Measurements from ENCODE around the gene ZNF134.

Gene ZNF134

GRCh38 chr19:57642396-57643046, 28.5 kb downstream of the ZNF134 start (continued):
- TF ChIP-seq TSHZ1 (tag by site-specific recombination; IDR thresholded peaks at IDR 0.05; ENCODE audit: borderline replicate concordance) (no peak), GFI1B (tag by site-specific recombination; IDR thresholded peaks at IDR 0.05) (no peak)

GRCh38 chr19:57643734-57644133, 29.7 kb downstream of the ZNF134 start:
- no peaks in the 10 kb centered on the region for H3K4me1 ChIP-seq (ENCODE audit: control insufficient read depth, insufficient read depth, low read length)
- TF ChIP-seq ZNF16 (tag by site-specific recombination; IDR thresholded peaks at IDR 0.05; ENCODE audit: low read depth) (no peak), ZNF530 (tag by site-specific recombination; IDR thresholded peaks at IDR 0.05; ENCODE audit: low read depth) (no peak), BCL6B (tag by site-specific recombination; IDR thresholded peaks at IDR 0.05) (no peak), ZNF785 (tag by site-specific recombination; IDR thresholded peaks at IDR 0.05) (no peak), ZNF148 (tag by site-specific recombination; IDR thresholded peaks at IDR 0.05; ENCODE audit: borderline replicate concordance) (no peak), ZIC2 (tag by site-specific recombination; IDR thresholded peaks at IDR 0.05) (no peak), ZNF654 (tag by site-specific recombination; IDR thresholded peaks at IDR 0.05; ENCODE audit: low read depth) (no peak), YY1 (tag by site-specific recombination; IDR thresholded peaks at IDR 0.05) (no peak), ZNF658 (tag by site-specific recombination; IDR thresholded peaks at IDR 0.05) (no peak), ZNF623 (tag by site-specific recombination; IDR thresholded peaks at IDR 0.05) (no peak), ZNF518A (tag by site-specific recombination; conservative IDR thresholded peaks at IDR 0.05; ENCODE audit: low read depth) (no peak), ZNF391 (tag by site-specific recombination; IDR thresholded peaks at IDR 0.05; ENCODE audit: borderline replicate concordance, low read depth) (no peak), ZNF529 (tag by site-specific recombination; IDR thresholded peaks at IDR 0.05; ENCODE audit: insufficient replicate concordance) (no peak)
- ChIA-PET CTCF (interaction anchor here (0.6 to 0.7 kb wide), 2 partner anchors 226 to 1989 kb away, joined by 3 read pairs; no protein-coding TSS in a partner anchor), POLR2A (interaction anchor here (1.0 kb wide), 1 partner anchor 21 kb away, joined by 5 read pairs; no protein-coding TSS in a partner anchor)
- H3K4me3 ChIP-seq (ENCODE audit: low read depth, low read length) = no peak overlapping the region
- H3K9me3 ChIP-seq (ENCODE audit: control insufficient read depth, insufficient read depth, low read depth, low read length) = peaks cover 3% of the 10 kb centered on the region; the same call in 1 of the 2 replicates
- no peak overlapping the region for H3K27ac ChIP-seq (ENCODE audit: extremely low read depth, low read depth, low read length)
- H3K36me3 ChIP-seq (ENCODE audit: control insufficient read depth in 2 of 2, insufficient read depth in 1 of 2, low read length in 2 of 2) = peaks cover 32 to 45% of the 10 kb centered on the region in 2 experiments

All from HEK293 (cell line).